DOHH2 (cell line): ENCODE data around the gene EIF3K.

Source experiments
- H3F3A ChIP-seq: fragments of 200-600 bp; sonication (generic), shearing (Covaris generic); 2 replicates; pipeline ENCODE4 v1.6.0; 2016; ENCODE audit warnings: antibody characterized with exemption, mild to moderate bottlenecking; ENCODE audit not compliant: control insufficient read depth, insufficient read depth
- H3K27ac ChIP-seq: fragments of 200-600 bp; sonication (generic); 2 replicates; pipeline ENCODE4 v1.5.1; 2014; ENCODE audit warnings: low read depth, mild to moderate bottlenecking, low read length, moderate library complexity
- H3K27me3 ChIP-seq: fragments of 200-600 bp; sonication (generic); 2 replicates; pipeline ENCODE4 v1.6.1; 2014; ENCODE audit warnings: mild to moderate bottlenecking, low read length, mixed read lengths; ENCODE audit not compliant: control insufficient read depth
- H3K36me3 ChIP-seq: fragments of 200-600 bp; sonication (generic); 2 replicates; pipeline ENCODE4 v1.6.1; 2014; ENCODE audit warnings: mild to moderate bottlenecking, low read length, moderate library complexity, mixed read lengths; ENCODE audit not compliant: control insufficient read depth
- H3K4me1 ChIP-seq: fragments of 200-600 bp; sonication (generic); 2 replicates; pipeline ENCODE4 v1.6.1; 2014; ENCODE audit warnings: mild to moderate bottlenecking, low read length, mixed read lengths; ENCODE audit not compliant: control insufficient read depth
- H3K4me2 ChIP-seq: fragments of 200-600 bp; sonication (generic); 2 replicates; pipeline ENCODE4 v1.6.0; 2014; ENCODE audit warnings: mild to moderate bottlenecking, low read length, moderate library complexity
- H3K4me3 ChIP-seq: fragments of 200-600 bp; sonication (generic); 2 replicates; pipeline ENCODE4 v1.5.1; 2014; ENCODE audit warnings: mild to moderate bottlenecking, low read length, mixed read lengths
- H3K79me2 ChIP-seq: fragments of 200-600 bp; sonication (generic); 2 replicates; pipeline ENCODE4 v1.6.1; 2014; ENCODE audit warnings: mild to moderate bottlenecking, low read length, mixed read lengths; ENCODE audit not compliant: control insufficient read depth
- H3K9me2 ChIP-seq: fragments of 200-600 bp; sonication (generic); replicated peaks from 2 replicates; pipeline ENCODE4 v1.6.1; 2014; ENCODE audit warnings: mild to moderate bottlenecking, low read length, mixed read lengths; ENCODE audit not compliant: control insufficient read depth
- H3K9me3 ChIP-seq: fragments of 200-600 bp; sonication (generic); 2 replicates; pipeline ENCODE4 v1.6.1; 2014; ENCODE audit warnings: antibody characterized with exemption, low read length, mixed read lengths; ENCODE audit not compliant: control insufficient read depth, insufficient read depth
- H4K20me1 ChIP-seq: fragments of 200-600 bp; sonication (generic); 2 replicates; pipeline ENCODE4 v1.6.0; 2014; ENCODE audit warnings: low read depth, mild to moderate bottlenecking, antibody characterized with exemption, low read length, moderate library complexity; ENCODE audit not compliant: control insufficient read depth, insufficient read depth
- CTCF ChIP-seq: fragments of 200-600 bp; sonication (generic); IDR thresholded peaks from one replicate; pipeline ENCODE4 v1.5.1; 2014; ENCODE audit warnings: antibody characterized with exemption, mild to moderate bottlenecking, low read depth, low read length; ENCODE audit not compliant: poor library complexity, severe bottlenecking
- EZH2phosphoT487 ChIP-seq: fragments of 200-600 bp; sonication (generic); IDR thresholded peaks from 2 replicates; pipeline ENCODE4 v1.6.1; 2017; ENCODE audit warnings: borderline replicate concordance, mild to moderate bottlenecking, antibody characterized with exemption, low read length, moderate library complexity, mixed read lengths

EIF3K gene

GRCh38 chr19:38653028-38653571, 34.1 kb downstream of the EIF3K start:
- Histone ChIP-seq H3K27me3 (no peaks in the 10 kb centered on the region), H3K4me3 (no peak overlapping the region), H3K9me2 (no peaks in the 10 kb centered on the region), H4K20me1 (peaks cover 26% of the 10 kb centered on the region), H3K27ac (no peak overlapping the region), H3K36me3 (peaks cover 28% of the 10 kb centered on the region), H3K4me2 (no peak overlapping the region), H3K9me3 (no peaks in the 10 kb centered on the region), H3K79me2 (peaks cover 100% of the 10 kb centered on the region), H3F3A (no peaks in the 10 kb centered on the region), H3K4me1 (peaks cover 29% of the 10 kb centered on the region)
- no peak for TF ChIP-seq EZH2phosphoT487
- TF ChIP-seq CTCF = no peak

- Histone ChIP-seq H3K27me3 (no peaks in the 10 kb centered on the region), H3F3A (no peaks in the 10 kb centered on the region), H3K4me1 (peaks cover 22% of the 10 kb centered on the region), H3K4me3 (no peak overlapping the region), H4K20me1 (peaks cover 22% of the 10 kb centered on the region), H3K79me2 (peaks cover 100% of the 10 kb centered on the region), H3K4me2 (no peak overlapping the region), H3K27ac (no peak overlapping the region), H3K9me3 (no peaks in the 10 kb centered on the region), H3K36me3 (peaks cover 38% of the 10 kb centered on the region), H3K9me2 (no peaks in the 10 kb centered on the region)
- TF ChIP-seq EZH2phosphoT487 (no peak), CTCF (no peak)
Measured at GRCh38 chr19:38654628-38655055, 35.7 kb downstream of the EIF3K start.

- peaks cover 100% of the 10 kb centered on the region for H3K79me2 ChIP-seq
- H3F3A ChIP-seq = no peaks in the 10 kb centered on the region
- no peaks in the 10 kb centered on the region for H3K9me2 ChIP-seq
- TF ChIP-seq CTCF (no peak), EZH2phosphoT487 (no peak)
- peaks cover 38% of the 10 kb centered on the region for H3K36me3 ChIP-seq
- H3K27ac ChIP-seq = no peak overlapping the region
- no peaks in the 10 kb centered on the region for H3K27me3 ChIP-seq
- no peak overlapping the region for H3K4me3 ChIP-seq
- H3K4me1 ChIP-seq = peaks cover 16% of the 10 kb centered on the region
- peaks cover 16% of the 10 kb centered on the region; the same call in 1 of the 2 replicates for H4K20me1 ChIP-seq
- no peaks in the 10 kb centered on the region for H3K9me3 ChIP-seq
- H3K4me2 ChIP-seq = no peak overlapping the region
Measured at GRCh38 chr19:38655148-38655824, 36.3 kb downstream of the EIF3K start.
